B cell (primary cell): Measurements from ENCODE around the gene PTH2R.

Source experiments
- CTCF ChIP-seq: fragments of 200-600 bp; IDR thresholded peaks from one replicate; pipeline ENCODE4 v1.8.0; 2022; ENCODE audit warnings: antibody characterized with exemption, mild to moderate bottlenecking
- EZH2 ChIP-seq: IDR thresholded peaks from 2 replicates; pipeline ENCODE4 v1.6.1; 2012; ENCODE audit warnings: borderline replicate concordance, low read depth, mild to moderate bottlenecking, moderate library complexity, low read length; ENCODE audit not compliant: insufficient read depth, poor library complexity, severe bottlenecking

- TF ChIP-seq CTCF (no peak), EZH2 (no peak)
Measured at GRCh38 chr2:208511573-208511972, 105.0 kb downstream of the PTH2R start.
